CD14-positive monocyte (primary cell): ENCODE results near the gene OTC. TPM values are rescaled to one million over a fixed set of nuclear protein-coding genes. Genes with fewer than 3 reads are reported as not detected.

Experiments used
- DNase-seq, 3 donors: peaks; one replicate each; pipeline ENCODE4 v3.0.0-alpha.2; 2011 to 2022
- H2AFZ ChIP-seq: 2 replicates; pipeline ENCODE4 v1.6.0; 2012; ENCODE audit warnings: mild to moderate bottlenecking, low read depth, low read length, inconsistent platforms; ENCODE audit not compliant: insufficient read depth, poor library complexity, severe bottlenecking
- H3K27ac ChIP-seq, 2 donors: 1 replicate in 1 of 2; 2 replicates in 1 of 2; pipeline ENCODE4 v1.5.1; 2012 to 2013; ENCODE audit warnings: low read length in 2 of 2, control low read depth in 1 of 2, inconsistent platforms in 1 of 2, low read depth in 1 of 2, mild to moderate bottlenecking in 1 of 2
- H3K27me3 ChIP-seq, 2 donors: one replicate each; pipeline versions ENCODE4 v1.6.0 to v1.6.1; 2011 to 2013; ENCODE audit warnings: low read length in 2 of 2; ENCODE audit not compliant: control insufficient read depth in 2 of 2, insufficient read depth in 2 of 2
- H3K36me3 ChIP-seq, 2 donors: replicated peaks in 1 of 2; 1 replicate in 1 of 2; 2 replicates in 1 of 2; pipeline versions ENCODE4 v1.5.1 to v1.6.1; 2012 to 2013; ENCODE audit warnings: low read length in 2 of 2, control low read depth in 1 of 2, inconsistent platforms in 1 of 2, mild to moderate bottlenecking in 1 of 2; ENCODE audit not compliant: insufficient read depth in 2 of 2, control insufficient read depth in 1 of 2
- H3K4me1 ChIP-seq, 2 donors: 1 replicate in 1 of 2; 2 replicates in 1 of 2; pipeline versions ENCODE4 v1.5.1 to v1.6.1; 2012 to 2013; ENCODE audit warnings: low read length in 2 of 2, control low read depth in 1 of 2, inconsistent platforms in 1 of 2, mild to moderate bottlenecking in 1 of 2, moderate library complexity in 1 of 2; ENCODE audit not compliant: insufficient read depth in 2 of 2, control insufficient read depth in 1 of 2
- H3K4me2 ChIP-seq: replicated peaks from 2 replicates; pipeline ENCODE3; 2012; ENCODE audit warnings: low read length, moderate library complexity, mild to moderate bottlenecking; ENCODE audit not compliant: poor library complexity, severe bottlenecking; ENCODE audit errors: extremely low read depth
- H3K4me3 ChIP-seq, 3 experiments: fragments of 200-600 bp in 1 of 3; sonication (generic) in 1 of 3; replicated peaks in 1 of 3; 1 replicate in 2 of 3; 2 replicates in 1 of 3; pipeline ENCODE4 v1.5.1; 2011 to 2013; ENCODE audit warnings: low read length in 3 of 3, mild to moderate bottlenecking in 3 of 3, control low read depth in 2 of 3, low read depth in 2 of 3, inconsistent platforms in 1 of 3, moderate library complexity in 1 of 3
- H3K79me2 ChIP-seq: 2 replicates; pipeline ENCODE4 v1.6.0; 2012; ENCODE audit warnings: mild to moderate bottlenecking, control low read depth, inconsistent platforms, low read length, moderate library complexity; ENCODE audit not compliant: insufficient read depth
- H3K9ac ChIP-seq: 2 replicates; pipeline ENCODE4 v1.6.0; 2017; ENCODE audit warnings: low read length, mild to moderate bottlenecking; ENCODE audit not compliant: insufficient read depth, poor library complexity, severe bottlenecking
- H3K9me3 ChIP-seq, 2 donors: replicated peaks in 1 of 2; 1 replicate in 1 of 2; 2 replicates in 1 of 2; pipeline versions ENCODE4 v1.5.1 to v1.6.1; 2012 to 2013; ENCODE audit warnings: low read length in 2 of 2, control low read depth in 1 of 2; ENCODE audit not compliant: control insufficient read depth in 1 of 2, insufficient read depth in 1 of 2
- H4K20me1 ChIP-seq: 2 replicates; pipeline ENCODE4 v1.6.0; 2012; ENCODE audit warnings: mild to moderate bottlenecking, low read length, control low read depth, moderate library complexity; ENCODE audit not compliant: insufficient read depth
- H3K27ac Mint-ChIP-seq, 7 donors: one replicate each; pipeline ENCODE4 v1.8.0; 2020; ENCODE audit warnings: mild to moderate bottlenecking in 7 of 7, mixed read lengths in 7 of 7, moderate library complexity in 6 of 7, inconsistent platforms in 2 of 7
- H3K27me3 Mint-ChIP-seq, 3 donors: one replicate each; pipeline ENCODE4 v1.8.0; 2021 to 2022; ENCODE audit warnings: low read depth in 3 of 3, mild to moderate bottlenecking in 3 of 3, mixed read lengths in 3 of 3, moderate library complexity in 3 of 3, inconsistent platforms in 1 of 3
- H3K36me3 Mint-ChIP-seq, 2 donors: one replicate each; pipeline ENCODE4 v1.8.0; 2020; ENCODE audit warnings: mixed read lengths in 2 of 2, inconsistent platforms in 1 of 2, mild to moderate bottlenecking in 1 of 2
- H3K4me1 Mint-ChIP-seq: one replicate; pipeline ENCODE4 v1.8.0; 2020; ENCODE audit warnings: mild to moderate bottlenecking, mixed read lengths
- H3K4me3 Mint-ChIP-seq, 2 donors: one replicate each; pipeline ENCODE4 v1.8.0; 2020; ENCODE audit warnings: mild to moderate bottlenecking in 2 of 2, mixed read lengths in 2 of 2, moderate library complexity in 1 of 2
- H3K9me3 Mint-ChIP-seq, 7 donors: one replicate each; pipeline ENCODE4 v1.8.0; 2020 to 2022; ENCODE audit warnings: mixed read lengths in 7 of 7, mild to moderate bottlenecking in 6 of 7, moderate library complexity in 6 of 7, inconsistent platforms in 2 of 7
- intact Hi-C, 2 donors: fragments of 100-400 bp; cut with micrococcal nuclease; formaldehyde crosslinking; loops; one replicate each; pipeline versions ENCODE4 v1.15.0 to v1.15.1; 2023
- polyA plus RNA-seq, 3 donors: library from polyadenylated mRNA; depleted of rRNA in 1 of 3; unstranded in 2 of 3; stranded (reverse) in 1 of 3; fragments of 300-500 nt in 2 of 3; fragments of >200 nt in 1 of 3; fragmentation: Illumina TruSeq in 2 of 3; gene quantifications; 1 replicate in 2 of 3; 2 replicates in 1 of 3; pipeline ENCODE4 v1.2.3, GENCODE V29; 2012 to 2021
- TF ChIP-seq, protein P1 (sequence below): fragments of 200-600 bp; IDR thresholded peaks from one replicate; pipeline ENCODE4 v1.8.0; 2022; ENCODE audit warnings: antibody characterized with exemption, mild to moderate bottlenecking

OTC gene
- polyA plus RNA-seq, 3 donors, result not detected

GRCh38 chrX:38409289-38409688, 56.9 kb downstream of the OTC start:
- Histone ChIP-seq H3K9me3 (no peaks in the 10 kb centered on the region), H4K20me1 (no peaks in the 10 kb centered on the region), H3K27me3 (no peaks in the 10 kb centered on the region), H3K36me3 (no peaks in the 10 kb centered on the region), H3K79me2 (no peaks in the 10 kb centered on the region), H3K4me1 (no peaks in the 10 kb centered on the region), H3K27ac (no peak overlapping the region), H3K4me2 (no peak overlapping the region), H3K9ac (no peak overlapping the region), H2AFZ (no peak overlapping the region), H3K4me3 (no peak overlapping the region)
- Mint-ChIP-seq H3K27me3 (peaks cover 2 to 5% (median 5%) of the 10 kb centered on the region in 3 donors), H3K27ac (no peak overlapping the region), H3K4me3 (no peak overlapping the region), H3K9me3 (peaks cover 0 to 2% (median 0%) of the 10 kb centered on the region in 7 donors), H3K4me1 (no peaks in the 10 kb centered on the region), H3K36me3 (no peaks in the 10 kb centered on the region)
- TF ChIP-seq, protein P1, sequence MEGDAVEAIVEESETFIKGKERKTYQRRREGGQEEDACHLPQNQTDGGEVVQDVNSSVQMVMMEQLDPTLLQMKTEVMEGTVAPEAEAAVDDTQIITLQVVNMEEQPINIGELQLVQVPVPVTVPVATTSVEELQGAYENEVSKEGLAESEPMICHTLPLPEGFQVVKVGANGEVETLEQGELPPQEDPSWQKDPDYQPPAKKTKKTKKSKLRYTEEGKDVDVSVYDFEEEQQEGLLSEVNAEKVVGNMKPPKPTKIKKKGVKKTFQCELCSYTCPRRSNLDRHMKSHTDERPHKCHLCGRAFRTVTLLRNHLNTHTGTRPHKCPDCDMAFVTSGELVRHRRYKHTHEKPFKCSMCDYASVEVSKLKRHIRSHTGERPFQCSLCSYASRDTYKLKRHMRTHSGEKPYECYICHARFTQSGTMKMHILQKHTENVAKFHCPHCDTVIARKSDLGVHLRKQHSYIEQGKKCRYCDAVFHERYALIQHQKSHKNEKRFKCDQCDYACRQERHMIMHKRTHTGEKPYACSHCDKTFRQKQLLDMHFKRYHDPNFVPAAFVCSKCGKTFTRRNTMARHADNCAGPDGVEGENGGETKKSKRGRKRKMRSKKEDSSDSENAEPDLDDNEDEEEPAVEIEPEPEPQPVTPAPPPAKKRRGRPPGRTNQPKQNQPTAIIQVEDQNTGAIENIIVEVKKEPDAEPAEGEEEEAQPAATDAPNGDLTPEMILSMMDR, result no peak
- intact Hi-C loops, result no loop called here
- no peak for DNase-seq

DNA sequence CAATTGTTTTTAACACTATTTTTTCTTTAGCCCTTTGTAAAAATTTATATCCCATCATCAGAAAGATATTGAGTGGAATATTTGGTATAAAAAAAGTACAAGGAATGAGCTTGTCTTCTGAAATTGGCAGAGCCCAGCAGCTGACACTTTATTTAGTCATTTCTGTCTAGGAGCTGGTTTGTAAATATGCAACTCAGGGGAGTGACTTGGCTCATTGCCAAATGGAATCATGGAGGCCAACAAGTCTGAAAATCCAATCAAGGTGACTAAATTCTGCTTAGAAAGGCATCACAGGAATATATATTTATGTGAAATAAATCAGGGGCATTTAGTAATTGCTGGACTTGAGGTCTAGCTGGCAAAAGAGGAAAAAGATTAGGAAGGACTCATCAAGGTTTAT, 74.4 kb downstream of the OTC start:
- Mint-ChIP-seq H3K27me3 (peaks cover 0 to 2% (median 0%) of the 10 kb centered on the region in 3 donors), H3K36me3 (no peaks in the 10 kb centered on the region), H3K9me3 (no peaks in the 10 kb centered on the region), H3K4me3 (no peak overlapping the region), H3K27ac (no peak overlapping the region), H3K4me1 (no peaks in the 10 kb centered on the region)
- no peaks in the 10 kb centered on the region for H3K9me3 ChIP-seq
- H3K4me1 ChIP-seq, result no peaks in the 10 kb centered on the region
- TF ChIP-seq, protein P1, result no peak
- H3K4me3 ChIP-seq, result no peak overlapping the region
- no peaks in the 10 kb centered on the region for H3K79me2 ChIP-seq
- no peak overlapping the region for H2AFZ ChIP-seq
- H3K4me2 ChIP-seq, result no peak overlapping the region
- H3K36me3 ChIP-seq, result no peaks in the 10 kb centered on the region
- intact Hi-C loops, result no loop called here
- no peak overlapping the region for H3K27ac ChIP-seq
- peak; percentile 6 to 19 (median 10) for DNase-seq
- H3K27me3 ChIP-seq, result no peaks in the 10 kb centered on the region
- H3K9ac ChIP-seq, result no peak overlapping the region
- no peaks in the 10 kb centered on the region for H4K20me1 ChIP-seq
